ENCODE data around the gene RRP1B. TPM values are rescaled to one million over a fixed set of nuclear protein-coding genes. Genes with fewer than 3 reads are reported as not detected.

The RRP1B gene
- total and polyA plus RNA-seq, 2 experiments from 2014 or later = 54.8 to 95.7 TPM

DNA sequence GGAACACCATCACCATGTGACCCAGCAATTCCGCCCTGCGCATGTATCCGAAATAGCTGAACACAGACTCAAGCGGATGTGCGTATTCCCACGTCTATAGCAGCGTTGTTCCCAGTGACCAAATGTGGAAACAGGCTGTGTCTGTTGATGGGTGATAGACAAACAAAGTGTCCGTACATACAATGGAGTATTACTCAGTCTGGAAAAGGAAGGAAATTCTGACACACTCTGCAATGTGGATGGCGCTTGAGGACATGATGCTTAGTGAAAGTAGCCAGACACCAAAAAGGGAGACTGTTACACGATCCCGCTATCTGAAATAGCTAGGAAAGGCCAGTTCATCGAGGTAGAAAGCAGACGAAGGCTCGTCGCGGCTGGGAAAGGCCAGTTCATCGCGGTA is 85.4 kb downstream of the RRP1B start:
- peaks cover 9% of the 10 kb centered on the region; the same call in 2 of the 3 replicates for H3K4me1 Mint-ChIP-seq
- H3K4me3 ChIP-seq = no peak overlapping the region
- ATAC-seq (no peak), DNase-seq (ENCODE audit: low spot score) (no peak)
- H3K27ac Mint-ChIP-seq = no peak overlapping the region
- no peaks in the 10 kb centered on the region for H3K27me3 ChIP-seq (ENCODE audit: insufficient read depth)
- H3F3A ChIP-seq (replicated peaks; ENCODE audit: low read depth) = peaks cover 10% of the 10 kb centered on the region
- no peak overlapping the region for H2AFZ ChIP-seq
- no peaks in the 10 kb centered on the region for H3K79me2 ChIP-seq (replicated peaks; ENCODE audit: insufficient read depth)
- no peaks in the 10 kb centered on the region for H3K9me2 ChIP-seq (ENCODE audit: insufficient read depth)
- 0 out of 2 replicates have a peak, but pooled peaks cover 3% of the 10 kb centered on the region for H3K4me1 ChIP-seq (ENCODE audit: insufficient read depth)
- peaks cover 24% of the 10 kb centered on the region for H3K36me3 Mint-ChIP-seq (ENCODE audit: low read depth)
- peaks cover 4% of the 10 kb centered on the region; the same call in 1 of the 2 replicates for H4K20me1 ChIP-seq (replicated peaks; ENCODE audit: insufficient read depth)
- no peaks in the 10 kb centered on the region for H3K36me3 ChIP-seq (ENCODE audit: insufficient read depth)
- no peak overlapping the region; the same call in 2 of the 3 replicates for H3K4me3 Mint-ChIP-seq
- H3K9me3 Mint-ChIP-seq = no peaks in the 10 kb centered on the region
- no peak overlapping the region for H3K4me2 ChIP-seq
- H3K27ac ChIP-seq (ENCODE audit: low read depth) = no peak overlapping the region
- TF ChIP-seq STAT1 (IDR thresholded peaks at IDR 0.05; ENCODE audit: unreplicated experiment) = no peak
- TF ChIP-seq, protein P1, sequence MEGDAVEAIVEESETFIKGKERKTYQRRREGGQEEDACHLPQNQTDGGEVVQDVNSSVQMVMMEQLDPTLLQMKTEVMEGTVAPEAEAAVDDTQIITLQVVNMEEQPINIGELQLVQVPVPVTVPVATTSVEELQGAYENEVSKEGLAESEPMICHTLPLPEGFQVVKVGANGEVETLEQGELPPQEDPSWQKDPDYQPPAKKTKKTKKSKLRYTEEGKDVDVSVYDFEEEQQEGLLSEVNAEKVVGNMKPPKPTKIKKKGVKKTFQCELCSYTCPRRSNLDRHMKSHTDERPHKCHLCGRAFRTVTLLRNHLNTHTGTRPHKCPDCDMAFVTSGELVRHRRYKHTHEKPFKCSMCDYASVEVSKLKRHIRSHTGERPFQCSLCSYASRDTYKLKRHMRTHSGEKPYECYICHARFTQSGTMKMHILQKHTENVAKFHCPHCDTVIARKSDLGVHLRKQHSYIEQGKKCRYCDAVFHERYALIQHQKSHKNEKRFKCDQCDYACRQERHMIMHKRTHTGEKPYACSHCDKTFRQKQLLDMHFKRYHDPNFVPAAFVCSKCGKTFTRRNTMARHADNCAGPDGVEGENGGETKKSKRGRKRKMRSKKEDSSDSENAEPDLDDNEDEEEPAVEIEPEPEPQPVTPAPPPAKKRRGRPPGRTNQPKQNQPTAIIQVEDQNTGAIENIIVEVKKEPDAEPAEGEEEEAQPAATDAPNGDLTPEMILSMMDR (conservative IDR thresholded peaks at IDR 0.05; ENCODE audit: low read depth in 2 of 2) = no peak
- TF ChIP-seq ZNF114 (CRISPR knock-in tag; IDR thresholded peaks at IDR 0.05) = no peak
- no peak for TF ChIP-seq POLR2AphosphoS5 (IDR thresholded peaks at IDR 0.05; ENCODE audit: low read depth)
- TF ChIP-seq CREB1 (CRISPR knock-in tag; IDR thresholded peaks at IDR 0.05; ENCODE audit: low read depth) = no peak
- no peak for TF ChIP-seq EZH2phosphoT487 (IDR thresholded peaks at IDR 0.05; ENCODE audit: unreplicated experiment)
- TF ChIP-seq, protein P2, sequence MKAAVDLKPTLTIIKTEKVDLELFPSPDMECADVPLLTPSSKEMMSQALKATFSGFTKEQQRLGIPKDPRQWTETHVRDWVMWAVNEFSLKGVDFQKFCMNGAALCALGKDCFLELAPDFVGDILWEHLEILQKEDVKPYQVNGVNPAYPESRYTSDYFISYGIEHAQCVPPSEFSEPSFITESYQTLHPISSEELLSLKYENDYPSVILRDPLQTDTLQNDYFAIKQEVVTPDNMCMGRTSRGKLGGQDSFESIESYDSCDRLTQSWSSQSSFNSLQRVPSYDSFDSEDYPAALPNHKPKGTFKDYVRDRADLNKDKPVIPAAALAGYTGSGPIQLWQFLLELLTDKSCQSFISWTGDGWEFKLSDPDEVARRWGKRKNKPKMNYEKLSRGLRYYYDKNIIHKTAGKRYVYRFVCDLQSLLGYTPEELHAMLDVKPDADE (IDR thresholded peaks at IDR 0.05) = no peak
- TF ChIP-seq, protein P3, sequence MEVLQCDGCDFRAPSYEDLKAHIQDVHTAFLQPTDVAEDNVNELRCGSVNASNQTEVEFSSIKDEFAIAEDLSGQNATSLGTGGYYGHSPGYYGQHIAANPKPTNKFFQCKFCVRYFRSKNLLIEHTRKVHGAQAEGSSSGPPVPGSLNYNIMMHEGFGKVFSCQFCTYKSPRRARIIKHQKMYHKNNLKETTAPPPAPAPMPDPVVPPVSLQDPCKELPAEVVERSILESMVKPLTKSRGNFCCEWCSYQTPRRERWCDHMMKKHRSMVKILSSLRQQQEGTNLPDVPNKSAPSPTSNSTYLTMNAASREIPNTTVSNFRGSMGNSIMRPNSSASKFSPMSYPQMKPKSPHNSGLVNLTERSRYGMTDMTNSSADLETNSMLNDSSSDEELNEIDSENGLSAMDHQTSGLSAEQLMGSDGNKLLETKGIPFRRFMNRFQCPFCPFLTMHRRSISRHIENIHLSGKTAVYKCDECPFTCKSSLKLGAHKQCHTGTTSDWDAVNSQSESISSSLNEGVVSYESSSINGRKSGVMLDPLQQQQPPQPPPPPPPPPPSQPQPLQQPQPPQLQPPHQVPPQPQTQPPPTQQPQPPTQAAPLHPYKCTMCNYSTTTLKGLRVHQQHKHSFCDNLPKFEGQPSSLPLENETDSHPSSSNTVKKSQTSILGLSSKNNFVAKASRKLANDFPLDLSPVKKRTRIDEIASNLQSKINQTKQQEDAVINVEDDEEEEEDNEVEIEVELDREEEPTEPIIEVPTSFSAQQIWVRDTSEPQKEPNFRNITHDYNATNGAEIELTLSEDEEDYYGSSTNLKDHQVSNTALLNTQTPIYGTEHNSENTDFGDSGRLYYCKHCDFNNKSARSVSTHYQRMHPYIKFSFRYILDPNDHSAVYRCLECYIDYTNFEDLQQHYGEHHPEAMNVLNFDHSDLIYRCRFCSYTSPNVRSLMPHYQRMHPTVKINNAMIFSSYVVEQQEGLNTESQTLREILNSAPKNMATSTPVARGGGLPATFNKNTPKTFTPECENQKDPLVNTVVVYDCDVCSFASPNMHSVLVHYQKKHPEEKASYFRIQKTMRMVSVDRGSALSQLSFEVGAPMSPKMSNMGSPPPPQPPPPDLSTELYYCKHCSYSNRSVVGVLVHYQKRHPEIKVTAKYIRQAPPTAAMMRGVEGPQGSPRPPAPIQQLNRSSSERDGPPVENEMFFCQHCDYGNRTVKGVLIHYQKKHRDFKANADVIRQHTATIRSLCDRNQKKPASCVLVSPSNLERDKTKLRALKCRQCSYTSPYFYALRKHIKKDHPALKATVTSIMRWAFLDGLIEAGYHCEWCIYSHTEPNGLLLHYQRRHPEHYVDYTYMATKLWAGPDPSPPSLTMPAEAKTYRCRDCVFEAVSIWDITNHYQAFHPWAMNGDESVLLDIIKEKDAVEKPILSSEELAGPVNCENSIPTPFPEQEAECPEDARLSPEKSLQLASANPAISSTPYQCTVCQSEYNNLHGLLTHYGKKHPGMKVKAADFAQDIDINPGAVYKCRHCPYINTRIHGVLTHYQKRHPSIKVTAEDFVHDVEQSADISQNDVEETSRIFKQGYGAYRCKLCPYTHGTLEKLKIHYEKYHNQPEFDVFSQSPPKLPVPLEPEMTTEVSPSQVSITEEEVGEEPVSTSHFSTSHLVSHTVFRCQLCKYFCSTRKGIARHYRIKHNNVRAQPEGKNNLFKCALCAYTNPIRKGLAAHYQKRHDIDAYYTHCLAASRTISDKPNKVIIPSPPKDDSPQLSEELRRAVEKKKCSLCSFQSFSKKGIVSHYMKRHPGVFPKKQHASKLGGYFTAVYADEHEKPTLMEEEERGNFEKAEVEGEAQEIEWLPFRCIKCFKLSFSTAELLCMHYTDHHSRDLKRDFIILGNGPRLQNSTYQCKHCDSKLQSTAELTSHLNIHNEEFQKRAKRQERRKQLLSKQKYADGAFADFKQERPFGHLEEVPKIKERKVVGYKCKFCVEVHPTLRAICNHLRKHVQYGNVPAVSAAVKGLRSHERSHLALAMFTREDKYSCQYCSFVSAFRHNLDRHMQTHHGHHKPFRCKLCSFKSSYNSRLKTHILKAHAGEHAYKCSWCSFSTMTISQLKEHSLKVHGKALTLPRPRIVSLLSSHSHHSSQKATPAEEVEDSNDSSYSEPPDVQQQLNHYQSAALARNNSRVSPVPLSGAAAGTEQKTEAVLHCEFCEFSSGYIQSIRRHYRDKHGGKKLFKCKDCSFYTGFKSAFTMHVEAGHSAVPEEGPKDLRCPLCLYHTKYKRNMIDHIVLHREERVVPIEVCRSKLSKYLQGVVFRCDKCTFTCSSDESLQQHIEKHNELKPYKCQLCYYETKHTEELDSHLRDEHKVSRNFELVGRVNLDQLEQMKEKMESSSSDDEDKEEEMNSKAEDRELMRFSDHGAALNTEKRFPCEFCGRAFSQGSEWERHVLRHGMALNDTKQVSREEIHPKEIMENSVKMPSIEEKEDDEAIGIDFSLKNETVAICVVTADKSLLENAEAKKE (CRISPR knock-in tag; IDR thresholded peaks at IDR 0.05) = no peak
- TF ChIP-seq ZNF331 (CRISPR knock-in tag; IDR thresholded peaks at IDR 0.05; ENCODE audit: low read depth) = no peak
- TF ChIP-seq, protein P4, sequence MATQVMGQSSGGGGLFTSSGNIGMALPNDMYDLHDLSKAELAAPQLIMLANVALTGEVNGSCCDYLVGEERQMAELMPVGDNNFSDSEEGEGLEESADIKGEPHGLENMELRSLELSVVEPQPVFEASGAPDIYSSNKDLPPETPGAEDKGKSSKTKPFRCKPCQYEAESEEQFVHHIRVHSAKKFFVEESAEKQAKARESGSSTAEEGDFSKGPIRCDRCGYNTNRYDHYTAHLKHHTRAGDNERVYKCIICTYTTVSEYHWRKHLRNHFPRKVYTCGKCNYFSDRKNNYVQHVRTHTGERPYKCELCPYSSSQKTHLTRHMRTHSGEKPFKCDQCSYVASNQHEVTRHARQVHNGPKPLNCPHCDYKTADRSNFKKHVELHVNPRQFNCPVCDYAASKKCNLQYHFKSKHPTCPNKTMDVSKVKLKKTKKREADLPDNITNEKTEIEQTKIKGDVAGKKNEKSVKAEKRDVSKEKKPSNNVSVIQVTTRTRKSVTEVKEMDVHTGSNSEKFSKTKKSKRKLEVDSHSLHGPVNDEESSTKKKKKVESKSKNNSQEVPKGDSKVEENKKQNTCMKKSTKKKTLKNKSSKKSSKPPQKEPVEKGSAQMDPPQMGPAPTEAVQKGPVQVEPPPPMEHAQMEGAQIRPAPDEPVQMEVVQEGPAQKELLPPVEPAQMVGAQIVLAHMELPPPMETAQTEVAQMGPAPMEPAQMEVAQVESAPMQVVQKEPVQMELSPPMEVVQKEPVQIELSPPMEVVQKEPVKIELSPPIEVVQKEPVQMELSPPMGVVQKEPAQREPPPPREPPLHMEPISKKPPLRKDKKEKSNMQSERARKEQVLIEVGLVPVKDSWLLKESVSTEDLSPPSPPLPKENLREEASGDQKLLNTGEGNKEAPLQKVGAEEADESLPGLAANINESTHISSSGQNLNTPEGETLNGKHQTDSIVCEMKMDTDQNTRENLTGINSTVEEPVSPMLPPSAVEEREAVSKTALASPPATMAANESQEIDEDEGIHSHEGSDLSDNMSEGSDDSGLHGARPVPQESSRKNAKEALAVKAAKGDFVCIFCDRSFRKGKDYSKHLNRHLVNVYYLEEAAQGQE (IDR thresholded peaks at IDR 0.05; ENCODE audit: unreplicated experiment) = no peak
- TF ChIP-seq NANOG (IDR thresholded peaks at IDR 0.05; ENCODE audit: borderline replicate concordance) = no peak
- TF ChIP-seq EZH2 (IDR thresholded peaks at IDR 0.05; ENCODE audit: low read depth, unreplicated experiment) = no peak
- TF ChIP-seq JUNB (IDR thresholded peaks at IDR 0.05; ENCODE audit: unreplicated experiment) = no peak
- H3K27me3 Mint-ChIP-seq (ENCODE audit: insufficient read depth, low read depth, poor library complexity) = peaks cover 15% of the 10 kb centered on the region

All from GM23338 (cell line).